Putamen (tissue), 1 donor: ENCODE data around the gene SEC11A.
A peak's percentile ranks its signal among the peaks of the same experiment; 100 is the strongest.
"Not testable (repeated sequence)": the region's sequence is repeated elsewhere in the genome, so short reads cannot be mapped to it uniquely, and the experiment has no call there.

ENCODE experiments used
- DNase-seq: peaks from one replicate; pipeline ENCODE4 v3.0.0-alpha.2; 2016; ENCODE audit warnings: low spot score

SEC11A gene

GRCh38 chr15:84737005-84737404 lies 21.1 kb upstream of the SEC11A start:
- DNase-seq: no peak

- no peak for DNase-seq
These were observed 20.4 kb upstream of the SEC11A start for GRCh38 chr15:84736375-84736774.

GRCh38 chr15:84735480-84736061 lies 19.6 kb upstream of the SEC11A start:
- not testable (repeated sequence) for DNase-seq

GRCh38 chr15:84734794-84735479 lies 19.0 kb upstream of the SEC11A start:
- DNase-seq: no peak

GRCh38 chr15:84731774-84732173 lies 15.8 kb upstream of the SEC11A start:
- DNase-seq: no peak

- DNase-seq: no peak
These were observed 11.5 kb upstream of the SEC11A start for GRCh38 chr15:84727429-84727828.

GRCh38 chr15:84725001-84725491 lies 9.1 kb upstream of the SEC11A start:
- DNase-seq: no peak

GRCh38 chr15:84722628-84723027 lies 6.7 kb upstream of the SEC11A start:
- DNase-seq: no peak

- DNase-seq: no peak
These were observed 5.4 kb upstream of the SEC11A start for GRCh38 chr15:84721371-84721770.

GRCh38 chr15:84715441-84716035 lies 401 bp downstream of the SEC11A start:
- DNase-seq: no peak

GRCh38 chr15:84714821-84715220 lies 1.1 kb downstream of the SEC11A start:
- no peak for DNase-seq

GRCh38 chr15:84714372-84714771 lies 1.6 kb downstream of the SEC11A start:
- no peak for DNase-seq

GRCh38 chr15:84703808-84704207 lies 12.1 kb downstream of the SEC11A start:
- no peak for DNase-seq

GRCh38 chr15:84702961-84703482 lies 12.9 kb downstream of the SEC11A start:
- DNase-seq: peak; percentile 50

GRCh38 chr15:84699538-84700191 lies 16.3 kb downstream of the SEC11A start:
- no peak for DNase-seq

GRCh38 chr15:84697236-84697990 lies 18.5 kb downstream of the SEC11A start:
- DNase-seq: no peak

GRCh38 chr15:84696757-84697156 lies 19.2 kb downstream of the SEC11A start:
- DNase-seq: no peak

GRCh38 chr15:84690342-84690741 lies 25.6 kb downstream of the SEC11A start:
- DNase-seq: no peak

GRCh38 chr15:84689858-84690257 lies 26.1 kb downstream of the SEC11A start:
- DNase-seq: no peak

GRCh38 chr15:84686446-84686845 lies 29.5 kb downstream of the SEC11A start:
- not testable (repeated sequence) for DNase-seq

GRCh38 chr15:84685304-84685703 lies 30.6 kb downstream of the SEC11A start:
- no peak for DNase-seq

- DNase-seq: no peak
These were observed 31.8 kb downstream of the SEC11A start for GRCh38 chr15:84684092-84684491.
